ENCODE data around the gene CD109.
"Not testable (repeated sequence)": the region's sequence is repeated elsewhere in the genome, so short reads cannot be mapped to it uniquely, and the experiment has no call there.

Gene CD109

GRCh38 chr6:73811706-73812105, 115.7 kb downstream of the CD109 start:
- TF ChIP-seq CTCF (IDR thresholded peaks at IDR 0.05; ENCODE audit: low read depth, low read length): no peak
- H3K4me3 ChIP-seq (ENCODE audit: low read depth, low read length): no peak overlapping the region

- no peak for TF ChIP-seq CTCF (IDR thresholded peaks at IDR 0.05; ENCODE audit: low read depth, low read length)
- no peak overlapping the region for H3K4me3 ChIP-seq (ENCODE audit: low read depth, low read length)
Measured at GRCh38 chr6:73817253-73817652, 121.2 kb downstream of the CD109 start.

GRCh38 chr6:73823046-73823735, 127.2 kb downstream of the CD109 start:
- TF ChIP-seq CTCF (IDR thresholded peaks at IDR 0.05; ENCODE audit: low read depth, low read length): no peak
- no peak overlapping the region for H3K4me3 ChIP-seq (ENCODE audit: low read depth, low read length)

GRCh38 chr6:73823832-73824231, 127.8 kb downstream of the CD109 start:
- no peak for TF ChIP-seq CTCF (IDR thresholded peaks at IDR 0.05; ENCODE audit: low read depth, low read length)
- no peak overlapping the region for H3K4me3 ChIP-seq (ENCODE audit: low read depth, low read length)

GRCh38 chr6:73826571-73826970, 130.6 kb downstream of the CD109 start:
- TF ChIP-seq CTCF (IDR thresholded peaks at IDR 0.05; ENCODE audit: low read depth, low read length): no peak
- H3K4me3 ChIP-seq (ENCODE audit: low read depth, low read length): no peak overlapping the region

- no peak for TF ChIP-seq CTCF (IDR thresholded peaks at IDR 0.05; ENCODE audit: low read depth, low read length)
- no peak overlapping the region for H3K4me3 ChIP-seq (ENCODE audit: low read depth, low read length)
Measured at GRCh38 chr6:73830119-73830518, 134.1 kb downstream of the CD109 start.

- H3K4me3 ChIP-seq (ENCODE audit: low read depth, low read length): no peak overlapping the region
- TF ChIP-seq CTCF (IDR thresholded peaks at IDR 0.05; ENCODE audit: low read depth, low read length): no peak
Measured at GRCh38 chr6:73832313-73832712, 136.3 kb downstream of the CD109 start.

- not testable (repeated sequence) for H3K4me3 ChIP-seq (ENCODE audit: low read depth, low read length)
Measured at GRCh38 chr6:73844696-73845095, 148.7 kb downstream of the CD109 start.

GRCh38 chr6:73851048-73851447, 155.0 kb downstream of the CD109 start:
- not testable (repeated sequence) for H3K4me3 ChIP-seq (ENCODE audit: low read depth, low read length)
